HepG2 (cell line): ENCODE results near the gene RSAD2. TPM values are rescaled to one million over a fixed set of nuclear protein-coding genes. Genes with fewer than 3 reads are reported as not detected.

Experiments used
- CBX5 ChIP-seq: sonication (generic); formaldehyde crosslinking; IDR thresholded peaks from 2 replicates; pipeline ENCODE4 v1.4.0; 2020; ENCODE audit warnings: missing genetic modification reagents, borderline replicate concordance
- JUND ChIP-seq: sonication (generic); formaldehyde crosslinking; IDR thresholded peaks from 2 replicates; pipeline ENCODE4 v1.8.0; 2022; ENCODE audit warnings: mild to moderate bottlenecking, missing genetic modification reagents
- ONECUT2 ChIP-seq: sonication (generic); formaldehyde crosslinking; IDR thresholded peaks from 2 replicates; pipeline ENCODE4 v1.4.0; 2020; ENCODE audit warnings: missing genetic modification reagents
- SAP130 ChIP-seq: IDR thresholded peaks from 2 replicates; pipeline ENCODE4 v1.6.1; 2016; ENCODE audit warnings: low read depth
- ZFP41 ChIP-seq: sonication (generic); formaldehyde crosslinking; IDR thresholded peaks from 2 replicates; pipeline ENCODE4 v1.4.0; 2020; ENCODE audit warnings: mild to moderate bottlenecking, missing genetic modification reagents, borderline replicate concordance
- ZNF496 ChIP-seq: sonication (generic); formaldehyde crosslinking; IDR thresholded peaks from 2 replicates; pipeline ENCODE4 v1.8.1; 2023; ENCODE audit warnings: mild to moderate bottlenecking, moderate library complexity, missing genetic modification reagents; ENCODE audit not compliant: insufficient replicate concordance
- ZNF709 ChIP-seq: sonication (generic); formaldehyde crosslinking; IDR thresholded peaks from 2 replicates; pipeline ENCODE4 v1.5.0; 2020; ENCODE audit warnings: mild to moderate bottlenecking, missing genetic modification reagents
- ZNF710 ChIP-seq: sonication (generic); formaldehyde crosslinking; IDR thresholded peaks from 2 replicates; pipeline ENCODE4 v1.5.0; 2020; ENCODE audit warnings: mild to moderate bottlenecking, missing genetic modification reagents, borderline replicate concordance
- polyA plus RNA-seq, 8 experiments: library from polyadenylated mRNA; depleted of rRNA in 3 of 8; stranded (reverse) in 7 of 8; unstranded in 1 of 8; fragments of >200 nt; fragmentation: Illumina TruSeq in 4 of 8; extraction: Trizol in 4 of 8; gene quantifications; 2 replicates each; pipeline versions ENCODE4 v1.2.1 to v1.2.3, GENCODE V29; 2011 to 2016; ENCODE audit warnings: low read depth in 4 of 8, missing spikeins in 1 of 8, mixed read lengths in 1 of 8; ENCODE audit not compliant: insufficient read depth in 1 of 8
- total RNA-seq, 5 experiments: library from RNA; depleted of rRNA; stranded (reverse); fragments of >200 nt; fragmentation: Illumina TruSeq; extraction: Trizol; gene quantifications; 2 replicates each; pipeline ENCODE4 v1.2.3, GENCODE V29; 2016; ENCODE audit warnings: low read depth in 1 of 5
- TF ChIP-seq, protein P1 (sequence below): fragments of 450-650 bp; IDR thresholded peaks from 2 replicates; pipeline ENCODE4 v1.6.1; 2017; ENCODE audit warnings: mild to moderate bottlenecking
- TF ChIP-seq, protein P2 (sequence below): sonication (generic); formaldehyde crosslinking; conservative IDR thresholded peaks from 2 replicates; pipeline ENCODE4 v1.4.0; 2020; ENCODE audit warnings: missing genetic modification reagents

RSAD2 gene
- total and polyA plus RNA-seq, 2 of the 13 experiments (the other 11 are each of a cell fraction or from before 2014, with no cell fraction given) = 0.11 TPM; not detected in 1

DNA sequence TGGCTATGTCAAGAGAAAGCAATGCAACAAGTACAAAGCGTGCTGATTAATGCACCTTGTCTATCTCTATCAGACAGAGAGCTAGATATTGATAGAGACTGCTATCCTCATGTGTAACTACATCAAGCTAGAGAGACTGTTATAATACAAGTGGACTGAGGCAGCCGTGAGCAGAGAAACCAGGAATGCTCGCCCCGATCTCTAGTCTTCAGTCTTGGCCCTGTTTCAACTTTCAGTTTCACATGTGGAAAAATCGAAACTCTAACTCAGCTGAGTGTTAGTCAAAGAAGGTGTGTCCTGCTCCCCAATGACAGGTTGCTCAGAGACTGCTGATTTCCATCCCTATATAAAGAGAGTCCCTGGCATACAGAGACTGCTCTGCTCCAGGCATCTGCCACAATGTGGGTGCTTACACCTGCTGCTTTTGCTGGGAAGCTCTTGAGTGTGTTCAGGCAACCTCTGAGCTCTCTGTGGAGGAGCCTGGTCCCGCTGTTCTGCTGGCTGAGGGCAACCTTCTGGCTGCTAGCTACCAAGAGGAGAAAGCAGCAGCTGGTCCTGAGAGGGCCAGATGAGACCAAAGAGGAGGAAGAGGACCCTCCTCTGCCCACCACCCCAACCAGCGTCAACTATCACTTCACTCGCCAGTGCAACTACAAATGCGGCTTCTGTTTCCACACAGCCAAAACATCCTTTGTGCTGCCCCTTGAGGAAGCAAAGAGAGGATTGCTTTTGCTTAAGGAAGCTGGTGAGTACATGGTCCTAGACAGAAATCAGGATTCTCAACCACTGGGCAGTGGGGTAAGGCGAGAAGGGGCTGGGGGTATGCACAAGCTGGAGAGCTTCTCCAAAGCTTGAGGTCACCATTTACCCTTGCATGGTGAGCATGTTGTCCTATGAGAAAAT, at the start of gene RSAD2 (continued):
- TF ChIP-seq, protein P1, sequence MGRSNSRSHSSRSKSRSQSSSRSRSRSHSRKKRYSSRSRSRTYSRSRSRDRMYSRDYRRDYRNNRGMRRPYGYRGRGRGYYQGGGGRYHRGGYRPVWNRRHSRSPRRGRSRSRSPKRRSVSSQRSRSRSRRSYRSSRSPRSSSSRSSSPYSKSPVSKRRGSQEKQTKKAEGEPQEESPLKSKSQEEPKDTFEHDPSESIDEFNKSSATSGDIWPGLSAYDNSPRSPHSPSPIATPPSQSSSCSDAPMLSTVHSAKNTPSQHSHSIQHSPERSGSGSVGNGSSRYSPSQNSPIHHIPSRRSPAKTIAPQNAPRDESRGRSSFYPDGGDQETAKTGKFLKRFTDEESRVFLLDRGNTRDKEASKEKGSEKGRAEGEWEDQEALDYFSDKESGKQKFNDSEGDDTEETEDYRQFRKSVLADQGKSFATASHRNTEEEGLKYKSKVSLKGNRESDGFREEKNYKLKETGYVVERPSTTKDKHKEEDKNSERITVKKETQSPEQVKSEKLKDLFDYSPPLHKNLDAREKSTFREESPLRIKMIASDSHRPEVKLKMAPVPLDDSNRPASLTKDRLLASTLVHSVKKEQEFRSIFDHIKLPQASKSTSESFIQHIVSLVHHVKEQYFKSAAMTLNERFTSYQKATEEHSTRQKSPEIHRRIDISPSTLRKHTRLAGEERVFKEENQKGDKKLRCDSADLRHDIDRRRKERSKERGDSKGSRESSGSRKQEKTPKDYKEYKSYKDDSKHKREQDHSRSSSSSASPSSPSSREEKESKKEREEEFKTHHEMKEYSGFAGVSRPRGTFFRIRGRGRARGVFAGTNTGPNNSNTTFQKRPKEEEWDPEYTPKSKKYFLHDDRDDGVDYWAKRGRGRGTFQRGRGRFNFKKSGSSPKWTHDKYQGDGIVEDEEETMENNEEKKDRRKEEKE = no peak
- TF ChIP-seq ZFP41 (CRISPR knock-in tag) (no peak), ZNF496 (CRISPR knock-in tag) (no peak), CBX5 (CRISPR knock-in tag) (no peak), JUND (CRISPR knock-in tag) (no peak), ZNF710 (CRISPR knock-in tag) (no peak), ONECUT2 (CRISPR knock-in tag) (peak; percentile 46; the same call in 1 of the 2 replicates), SAP130 (CRISPR knock-in tag) (peak; percentile 67), ZNF709 (CRISPR knock-in tag) (no peak)
- TF ChIP-seq, protein P2, sequence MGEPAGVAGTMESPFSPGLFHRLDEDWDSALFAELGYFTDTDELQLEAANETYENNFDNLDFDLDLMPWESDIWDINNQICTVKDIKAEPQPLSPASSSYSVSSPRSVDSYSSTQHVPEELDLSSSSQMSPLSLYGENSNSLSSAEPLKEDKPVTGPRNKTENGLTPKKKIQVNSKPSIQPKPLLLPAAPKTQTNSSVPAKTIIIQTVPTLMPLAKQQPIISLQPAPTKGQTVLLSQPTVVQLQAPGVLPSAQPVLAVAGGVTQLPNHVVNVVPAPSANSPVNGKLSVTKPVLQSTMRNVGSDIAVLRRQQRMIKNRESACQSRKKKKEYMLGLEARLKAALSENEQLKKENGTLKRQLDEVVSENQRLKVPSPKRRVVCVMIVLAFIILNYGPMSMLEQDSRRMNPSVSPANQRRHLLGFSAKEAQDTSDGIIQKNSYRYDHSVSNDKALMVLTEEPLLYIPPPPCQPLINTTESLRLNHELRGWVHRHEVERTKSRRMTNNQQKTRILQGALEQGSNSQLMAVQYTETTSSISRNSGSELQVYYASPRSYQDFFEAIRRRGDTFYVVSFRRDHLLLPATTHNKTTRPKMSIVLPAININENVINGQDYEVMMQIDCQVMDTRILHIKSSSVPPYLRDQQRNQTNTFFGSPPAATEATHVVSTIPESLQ (CRISPR knock-in tag) = no peak
